G401.6 (cell line): Measurements from ENCODE around the gene ASPA.
"Not testable (repeated sequence)": the region's sequence is repeated elsewhere in the genome, so short reads cannot be mapped to it uniquely, and the experiment has no call there.

Source experiments
- FAIRE-seq: peaks from 2 replicates; lab custom pipeline; 2012; peaks lifted over from hg19 to GRCh38; lab: Jason Lieb, UNC

The ASPA gene

GRCh38 chr17:3475812-3476610 lies at the start of gene ASPA:
TSS of gene ASPA (plus strand) at chr17:3475997. CDS start at chr17:3476160, 163 bp downstream.
- no peak for FAIRE-seq

DNA sequence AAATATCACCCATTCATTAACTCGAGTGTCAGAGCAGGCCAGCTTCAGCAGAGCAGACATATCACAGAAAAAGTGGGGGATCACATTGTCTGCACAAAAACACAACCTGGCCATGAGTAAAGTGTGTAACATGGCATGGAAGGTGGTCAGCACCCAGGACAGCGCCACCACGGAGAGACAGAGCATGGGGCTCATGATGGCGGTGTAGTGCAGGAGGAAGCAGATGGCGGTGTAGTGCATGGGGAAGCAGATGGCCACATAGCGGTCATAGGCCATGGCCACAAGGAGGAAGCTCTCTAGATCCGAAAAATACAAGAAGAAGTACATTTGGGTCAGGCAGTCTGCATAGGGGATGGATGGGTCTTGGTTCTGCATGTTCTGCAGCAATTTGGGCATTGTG lies 42.6 kb upstream of the ASPA start:
- not testable (repeated sequence) for FAIRE-seq

DNA sequence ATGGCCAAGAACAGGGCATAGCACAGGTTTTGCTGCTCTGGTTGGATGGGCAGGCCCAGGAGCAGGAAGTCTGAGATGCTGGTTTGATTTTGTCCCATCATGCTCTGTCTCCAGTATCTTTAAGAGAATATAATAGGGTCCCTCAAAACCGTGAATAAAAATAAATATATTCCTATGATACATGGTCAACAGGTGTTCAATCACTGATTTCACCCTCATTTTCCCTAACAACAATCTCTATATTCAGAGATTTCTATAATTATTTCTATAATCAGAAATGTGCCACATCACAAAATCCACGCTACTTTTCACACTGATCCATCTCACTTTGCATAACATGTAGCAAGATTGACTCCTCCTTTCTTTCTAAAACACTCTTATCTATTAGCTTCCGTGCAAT lies 42.1 kb upstream of the ASPA start, which contains the start of gene OR1E2:
Gene OR1E2, minus strand, starts transcription at position 101 of the 400 bp plus-strand sequence. Its CDS starts 0 bp downstream, at position 101.
- FAIRE-seq, result no peak

GRCh38 chr17:3438368-3438767 lies 37.4 kb upstream of the ASPA start:
- no peak for FAIRE-seq

DNA sequence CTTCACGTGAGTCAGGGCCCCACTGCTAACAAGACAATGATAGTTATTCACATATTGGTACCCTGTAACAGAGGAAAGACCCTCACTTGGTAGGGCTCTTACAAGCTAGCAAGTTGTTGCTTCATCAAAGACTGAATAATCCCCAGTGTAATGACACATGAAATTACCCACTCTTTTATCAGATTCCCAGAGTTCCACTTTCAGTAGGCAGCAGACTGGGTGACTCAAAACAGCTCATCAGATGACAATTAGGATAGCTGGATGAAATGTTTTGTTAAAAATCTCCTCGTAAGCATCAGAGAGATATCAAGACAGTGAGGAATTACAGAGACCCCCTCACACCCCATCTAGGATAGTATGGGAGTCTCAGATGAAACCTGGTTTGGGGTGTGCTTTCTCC lies 35.3 kb upstream of the ASPA start:
- FAIRE-seq, result no peak

DNA sequence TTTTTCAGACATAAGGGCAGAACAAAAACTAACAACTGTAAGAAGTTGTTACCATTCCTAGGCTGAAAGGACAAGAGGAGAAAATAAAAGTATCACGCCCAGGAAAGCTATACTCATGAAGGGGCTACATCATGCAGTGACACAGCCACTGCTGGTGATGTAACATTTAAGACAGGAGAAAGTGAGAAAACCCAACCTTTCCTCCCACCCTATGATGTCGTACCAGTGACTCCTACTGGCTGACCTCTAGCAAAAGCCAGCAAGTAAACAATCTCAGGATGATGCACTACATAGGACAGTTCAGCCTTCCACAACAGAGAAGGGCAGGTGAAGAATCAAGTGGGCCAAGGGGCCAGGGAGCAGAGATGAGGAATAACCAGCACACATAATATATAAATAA lies 28.2 kb upstream of the ASPA start:
- no peak for FAIRE-seq

- FAIRE-seq, result no peak
These were observed 27.6 kb upstream of the ASPA start for GRCh38 chr17:3448059-3448665.

- FAIRE-seq, result not testable (repeated sequence)
These were observed 9.4 kb upstream of the ASPA start for GRCh38 chr17:3466355-3466754.

DNA sequence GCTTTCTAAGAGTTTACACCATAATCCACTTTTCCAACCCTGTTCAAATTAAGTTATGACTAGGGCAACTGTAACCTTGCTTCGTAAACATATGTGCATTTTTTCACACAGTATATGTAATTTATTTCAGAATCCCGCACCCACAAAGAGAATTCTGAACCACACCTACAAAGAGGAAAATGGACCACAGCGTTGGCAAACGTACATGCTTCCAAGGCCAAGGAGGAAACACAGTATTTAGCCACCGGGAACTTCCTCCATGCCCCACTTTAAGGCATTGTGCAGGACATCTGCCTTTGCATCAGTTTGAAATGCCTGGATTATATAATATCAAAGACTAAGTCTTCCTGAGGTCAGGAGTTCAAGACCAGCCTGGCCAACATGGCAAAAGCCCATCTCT lies 6.3 kb upstream of the ASPA start:
- FAIRE-seq, result no peak

GRCh38 chr17:3471599-3471998 lies 4.2 kb upstream of the ASPA start, which contains the start of gene SPATA22:
TSS of gene SPATA22 (minus strand) at chr17:3471819. CDS start at chr17:3469325, 2,494 bp downstream.
- no peak for FAIRE-seq

GRCh38 chr17:3472137-3472536 lies 3.7 kb upstream of the ASPA start:
- no peak for FAIRE-seq

DNA sequence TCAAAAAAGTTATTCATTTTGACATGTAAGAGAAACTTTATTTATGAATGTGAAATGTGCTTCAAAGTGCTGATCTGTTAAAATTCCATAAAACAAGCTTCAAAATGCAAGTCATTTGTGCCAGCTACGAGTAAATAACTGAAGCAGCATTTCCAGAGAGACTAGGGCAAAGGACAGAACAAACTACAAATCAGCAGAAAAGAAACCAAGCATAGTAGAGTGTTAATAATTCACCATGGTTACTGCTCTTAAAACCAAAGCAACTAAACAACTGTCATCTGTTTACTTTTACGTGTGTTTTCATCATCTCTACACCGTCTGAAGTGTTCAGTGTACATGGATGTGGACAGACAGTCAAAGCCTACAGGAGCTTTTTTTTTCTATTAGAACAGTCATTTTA lies 1.6 kb upstream of the ASPA start:
- no peak for FAIRE-seq

DNA sequence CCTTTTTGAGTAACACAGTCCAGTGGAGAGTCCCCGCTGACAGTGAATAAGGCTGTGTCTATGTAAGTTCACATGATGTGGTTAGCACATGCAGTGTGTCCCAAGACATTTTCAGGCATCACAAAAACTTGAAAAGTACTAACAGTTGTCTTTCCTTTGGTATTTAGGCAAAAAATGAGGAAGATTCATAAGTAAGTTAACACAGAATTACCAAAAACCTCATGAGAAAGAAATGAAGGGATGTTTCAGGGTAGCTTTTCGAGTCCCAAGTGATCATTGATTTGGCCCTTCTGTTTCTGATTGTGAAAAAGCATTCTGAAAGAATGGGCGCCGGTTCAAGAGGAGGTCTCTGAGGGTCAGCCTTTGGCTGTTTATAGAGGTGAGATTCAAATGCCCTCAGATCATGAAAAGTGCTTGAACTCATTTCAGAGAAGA lies 529 bp upstream of the ASPA start:
- no peak for FAIRE-seq

GRCh38 chr17:3479988-3480387 lies 4.2 kb downstream of the ASPA start:
- no peak for FAIRE-seq

DNA sequence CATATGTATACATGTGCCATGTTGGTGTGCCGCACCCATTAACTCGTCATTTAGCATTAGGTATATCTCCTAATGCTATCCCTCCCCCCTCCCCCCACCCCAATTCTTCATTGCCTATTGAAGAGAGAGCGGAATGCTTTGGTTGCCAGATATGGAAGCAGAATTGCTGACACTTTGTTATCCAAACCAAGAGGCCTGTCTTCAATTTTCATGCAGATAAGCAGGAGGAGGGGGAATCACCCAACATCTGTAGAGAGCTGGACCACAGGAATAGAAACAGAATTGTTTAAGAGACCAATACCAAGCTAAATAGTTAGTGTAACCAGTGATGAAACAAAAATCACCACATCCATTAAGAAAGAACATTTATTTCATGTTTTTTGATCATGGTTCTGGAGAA lies 7.1 kb downstream of the ASPA start:
- FAIRE-seq, result no peak

DNA sequence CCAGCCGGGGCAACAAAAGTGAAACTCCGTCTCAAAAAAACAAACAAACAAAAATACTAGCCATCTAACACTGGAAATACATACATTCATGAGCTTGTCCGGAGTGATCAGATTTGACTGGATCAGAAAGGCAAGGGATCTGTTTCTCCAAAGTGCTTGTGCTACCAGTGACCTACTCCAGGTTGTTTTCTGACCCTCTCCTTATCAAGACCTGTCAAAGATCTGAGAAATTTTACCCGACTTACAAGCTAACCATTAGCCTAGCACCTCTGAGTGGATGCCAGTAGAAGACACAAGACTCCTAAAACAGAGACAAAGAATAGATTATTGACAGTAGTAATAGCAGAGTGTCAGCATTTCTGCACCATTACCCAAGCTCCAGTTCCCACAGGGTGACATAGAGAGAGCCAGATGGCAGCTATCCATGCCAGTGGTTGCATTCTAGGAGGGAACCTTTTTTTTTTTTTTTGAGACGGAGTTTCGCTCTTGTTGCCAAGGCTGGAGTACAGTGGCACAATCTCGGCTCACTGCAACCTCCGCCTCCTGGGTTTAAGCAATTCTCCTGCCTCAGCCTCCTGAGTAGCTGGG lies 9.8 kb downstream of the ASPA start:
- no peak for FAIRE-seq

GRCh38 chr17:3497101-3497500 lies 21.3 kb downstream of the ASPA start:
- no peak for FAIRE-seq

DNA sequence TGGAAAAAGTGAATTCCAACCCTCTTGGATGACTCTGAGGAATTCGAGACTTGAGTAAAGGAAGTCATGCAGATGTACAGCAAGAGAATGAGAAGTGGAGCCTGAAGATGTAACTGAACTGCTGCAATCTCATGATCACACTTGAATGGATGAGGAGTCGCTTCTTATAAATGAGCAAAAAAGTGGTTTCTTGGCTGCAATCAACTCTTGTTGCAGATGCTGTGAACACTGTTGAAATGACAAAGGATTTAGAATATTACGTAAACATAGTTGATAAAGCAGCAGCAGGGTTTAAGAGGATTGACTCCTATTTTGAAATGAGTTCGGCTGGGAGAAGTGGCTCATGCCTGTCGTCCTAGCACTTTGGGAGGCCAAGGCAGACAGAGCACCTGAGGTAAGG lies 25.5 kb downstream of the ASPA start:
- FAIRE-seq, result no peak

DNA sequence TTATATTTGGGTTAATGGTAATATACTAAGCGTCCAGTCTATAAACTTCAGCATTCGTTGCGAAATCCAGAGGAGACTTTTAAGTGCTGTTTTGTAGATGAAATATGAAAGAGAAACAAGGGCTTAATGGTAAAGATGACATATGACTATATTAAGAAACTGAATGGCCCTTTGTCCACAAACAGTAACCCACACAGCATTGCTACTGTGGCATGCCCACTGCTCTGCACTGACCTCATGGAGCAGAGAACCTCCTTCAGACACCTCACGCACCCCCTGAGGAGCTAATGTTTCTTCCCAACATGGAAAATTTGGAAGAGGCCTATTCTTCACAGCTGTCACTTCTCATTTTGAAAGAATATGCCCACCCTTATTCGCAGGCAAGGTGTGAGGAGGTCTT lies 26.7 kb downstream of the ASPA start:
- no peak for FAIRE-seq

GRCh38 chr17:3503285-3503684 lies 27.5 kb downstream of the ASPA start:
- FAIRE-seq, result no peak

DNA sequence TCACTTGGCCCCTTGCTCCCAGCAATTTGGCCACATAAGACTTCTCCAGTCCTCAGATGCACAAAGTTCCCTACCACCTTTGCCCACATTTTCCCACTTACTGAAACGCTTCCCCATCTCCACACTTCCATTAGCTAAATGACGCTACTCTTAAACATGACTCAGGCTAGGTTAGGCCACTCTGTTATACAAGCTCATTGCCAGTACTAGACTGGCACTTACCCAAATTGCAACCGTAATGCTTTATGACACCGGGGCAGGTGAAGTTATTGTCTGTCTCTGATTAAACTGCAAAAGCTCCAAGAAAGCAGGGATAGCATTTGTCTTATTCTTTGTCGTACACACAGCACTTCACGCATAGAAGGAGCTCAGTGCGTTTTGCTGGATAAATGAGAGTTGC lies 29.2 kb downstream of the ASPA start:
- no peak for FAIRE-seq

- FAIRE-seq, result no peak
These were observed 30.3 kb downstream of the ASPA start for GRCh38 chr17:3506054-3506453.

DNA sequence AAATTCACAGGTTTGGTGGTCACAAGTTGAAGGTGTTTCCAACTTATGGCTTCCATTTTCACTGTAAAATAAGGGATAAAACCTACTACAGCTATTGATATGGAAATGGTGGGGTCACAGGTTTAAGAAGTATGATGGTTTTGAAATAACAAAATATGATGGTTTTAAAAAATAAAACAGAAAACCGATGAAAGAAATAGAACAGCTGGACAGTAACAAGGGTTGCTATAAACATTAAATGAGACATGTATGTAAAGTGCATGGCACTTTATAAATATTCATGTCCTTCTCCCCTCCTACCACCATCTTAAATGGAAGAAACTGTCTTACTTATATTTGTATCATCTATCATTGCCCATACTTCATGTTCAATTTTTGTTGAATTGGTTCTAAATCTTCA lies 31.3 kb downstream of the ASPA start:
- FAIRE-seq, result no peak
